NCI-H1694 treated with DMSO at 0.1 percent for 48 hours (cell line): ENCODE measurements around the gene DUSP16.
"Not testable (repeated sequence)": the region's sequence is repeated elsewhere in the genome, so short reads cannot be mapped to it uniquely, and the experiment has no call there.

Source experiments
- DNase-seq: peaks from one replicate; lab custom pipeline; 2025; lab: John Stamatoyannopoulos, UW

The DUSP16 gene

DNA sequence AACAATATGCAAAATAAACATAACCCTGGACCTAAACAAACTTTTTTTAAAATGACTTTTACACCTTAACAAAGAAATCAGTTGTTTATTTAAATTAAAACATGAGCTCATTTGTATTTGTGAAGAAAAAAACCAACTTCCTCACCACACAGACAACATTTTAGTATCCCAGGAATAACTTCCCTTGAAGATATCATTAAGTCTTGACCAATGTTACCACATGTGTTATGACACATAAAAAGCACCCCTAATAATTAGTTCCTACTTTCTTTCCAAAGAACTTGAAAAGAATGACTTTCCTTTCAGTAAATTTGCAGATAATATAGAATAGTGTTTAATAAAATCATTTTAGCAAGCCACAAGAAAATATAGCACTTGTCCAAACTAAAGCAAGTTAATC is 42.4 kb downstream of the DUSP16 start:
- no peak for DNase-seq

DNA sequence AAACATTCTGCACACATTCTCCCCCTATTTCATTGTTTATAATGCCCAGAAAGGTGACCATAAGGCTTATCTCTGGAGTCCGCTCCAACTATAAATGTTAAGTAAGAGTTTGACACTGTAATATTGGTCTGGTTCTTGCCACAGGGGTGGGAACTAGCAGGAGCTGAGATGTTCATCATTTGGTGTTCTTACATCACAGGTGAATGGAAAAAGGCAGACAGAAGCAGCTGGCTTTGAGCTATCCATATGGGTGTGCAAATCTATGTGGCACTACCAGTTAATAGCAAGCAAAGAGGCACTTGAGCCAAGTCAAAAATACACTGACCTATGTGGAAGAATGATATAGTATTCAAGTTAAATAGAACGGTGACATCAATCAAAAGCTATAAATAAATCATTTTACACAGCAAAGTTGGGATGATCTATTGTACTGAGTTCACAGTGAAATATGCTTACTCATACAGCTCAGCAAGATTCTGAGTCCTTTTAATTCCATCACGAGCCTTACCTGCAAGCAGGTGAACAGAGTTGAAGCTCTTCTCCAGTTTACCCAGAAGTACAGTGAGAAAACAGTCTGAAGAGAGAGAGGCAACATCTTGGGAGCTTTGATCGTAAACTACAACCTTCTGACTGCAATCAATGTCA is 43.2 kb downstream of the DUSP16 start:
- DNase-seq, result no peak

DNA sequence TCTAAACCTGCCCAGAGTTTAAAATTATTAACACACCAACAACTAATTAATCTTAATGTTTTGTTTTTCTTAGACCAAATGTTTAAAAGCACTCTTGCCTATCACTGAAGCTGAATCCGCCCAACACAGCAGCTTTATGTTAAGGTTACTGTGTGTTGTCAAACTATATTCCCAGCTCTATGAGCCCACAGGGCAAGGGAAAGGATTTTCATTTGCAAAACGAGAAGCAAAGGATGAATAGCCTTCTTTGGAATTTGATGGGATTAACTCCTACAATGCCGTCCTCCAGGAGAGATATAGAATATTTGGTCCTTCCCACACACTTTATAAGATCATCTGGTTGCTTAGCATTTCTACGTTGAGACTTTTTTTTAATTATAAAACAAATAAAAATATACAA is 43.7 kb downstream of the DUSP16 start:
- DNase-seq, result no peak

DNA sequence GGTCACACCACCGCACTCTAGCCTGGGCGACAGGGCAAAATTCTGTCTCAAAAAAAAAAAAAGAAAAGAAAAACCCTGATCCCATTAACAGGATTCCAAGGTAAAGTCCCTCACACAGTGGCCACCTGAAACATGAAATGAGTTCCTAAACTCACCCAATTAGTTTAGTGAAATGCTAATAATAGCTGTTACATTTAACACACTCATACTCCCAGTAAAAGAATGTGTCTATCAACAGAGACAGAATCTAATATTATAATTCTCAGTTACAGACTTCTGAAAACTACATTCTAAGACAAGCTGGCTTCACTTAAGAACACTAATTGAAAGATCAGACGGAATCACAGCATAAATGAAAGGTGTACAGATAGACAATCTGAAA is 44.2 kb downstream of the DUSP16 start:
- no peak for DNase-seq

DNA sequence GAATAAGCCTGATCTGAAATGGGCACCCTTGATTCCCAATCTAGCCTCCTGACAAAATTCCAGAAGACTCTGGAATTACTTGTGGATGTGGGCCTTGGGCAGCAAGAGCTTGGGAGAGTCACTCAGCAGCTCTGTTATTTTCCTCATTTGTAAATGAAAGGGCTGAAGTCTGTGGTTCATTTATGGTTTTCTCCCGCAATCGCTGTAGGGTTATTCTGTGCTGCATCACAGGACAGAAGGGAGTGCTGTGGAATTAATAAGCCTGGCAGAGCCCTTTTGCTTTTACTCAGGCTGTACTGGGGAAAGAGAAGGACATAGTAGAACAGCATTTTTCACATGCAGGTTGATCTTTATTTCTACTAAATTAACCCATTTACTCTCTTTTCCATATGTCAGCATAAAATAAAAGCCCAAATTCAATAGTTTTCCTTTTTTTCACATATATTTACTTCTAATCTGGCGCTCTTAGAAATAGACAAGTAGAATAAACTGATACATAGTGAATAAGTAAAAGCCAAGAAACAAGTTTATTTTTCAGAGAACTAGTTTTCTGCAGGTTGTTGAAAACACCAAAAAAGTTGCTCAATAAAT is 49.2 kb downstream of the DUSP16 start:
- no peak for DNase-seq

DNA sequence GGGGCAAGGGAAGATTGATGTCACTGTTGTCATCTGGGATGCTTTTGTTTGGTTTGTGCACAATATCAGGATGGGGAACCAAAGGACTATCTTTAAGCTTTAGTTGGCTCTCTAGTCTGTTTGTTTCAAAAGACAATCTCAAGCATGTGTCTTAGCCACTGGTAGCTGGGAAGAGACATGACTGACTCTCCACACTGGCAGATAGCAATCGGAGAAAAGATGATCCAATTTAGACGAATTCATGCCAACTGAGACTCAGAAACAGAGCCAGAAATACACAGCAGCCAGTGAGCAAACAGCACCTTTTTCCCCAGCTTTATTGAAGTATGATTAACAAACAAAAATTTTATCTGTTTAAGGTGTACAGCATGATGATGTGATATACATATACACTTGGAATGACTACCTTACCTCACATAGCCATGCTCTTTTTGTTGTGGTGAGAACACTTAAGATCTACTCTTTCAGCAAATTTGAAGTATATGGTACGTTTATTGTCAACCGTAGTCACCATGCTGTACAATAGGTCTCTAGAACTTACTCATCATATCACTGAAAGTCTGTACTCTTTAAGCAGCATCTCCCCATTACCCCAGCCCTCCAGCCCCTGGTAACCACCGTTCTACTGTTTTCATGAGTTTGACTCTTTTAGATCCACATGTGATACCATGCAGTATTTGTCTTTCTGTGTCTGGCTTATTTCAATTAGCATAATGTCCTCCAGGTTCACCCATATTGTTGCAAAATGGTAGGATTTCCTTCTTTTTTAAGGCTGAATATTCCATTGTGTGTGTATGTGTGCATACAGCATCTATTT is 50.6 kb downstream of the DUSP16 start:
- no peak for DNase-seq

DNA sequence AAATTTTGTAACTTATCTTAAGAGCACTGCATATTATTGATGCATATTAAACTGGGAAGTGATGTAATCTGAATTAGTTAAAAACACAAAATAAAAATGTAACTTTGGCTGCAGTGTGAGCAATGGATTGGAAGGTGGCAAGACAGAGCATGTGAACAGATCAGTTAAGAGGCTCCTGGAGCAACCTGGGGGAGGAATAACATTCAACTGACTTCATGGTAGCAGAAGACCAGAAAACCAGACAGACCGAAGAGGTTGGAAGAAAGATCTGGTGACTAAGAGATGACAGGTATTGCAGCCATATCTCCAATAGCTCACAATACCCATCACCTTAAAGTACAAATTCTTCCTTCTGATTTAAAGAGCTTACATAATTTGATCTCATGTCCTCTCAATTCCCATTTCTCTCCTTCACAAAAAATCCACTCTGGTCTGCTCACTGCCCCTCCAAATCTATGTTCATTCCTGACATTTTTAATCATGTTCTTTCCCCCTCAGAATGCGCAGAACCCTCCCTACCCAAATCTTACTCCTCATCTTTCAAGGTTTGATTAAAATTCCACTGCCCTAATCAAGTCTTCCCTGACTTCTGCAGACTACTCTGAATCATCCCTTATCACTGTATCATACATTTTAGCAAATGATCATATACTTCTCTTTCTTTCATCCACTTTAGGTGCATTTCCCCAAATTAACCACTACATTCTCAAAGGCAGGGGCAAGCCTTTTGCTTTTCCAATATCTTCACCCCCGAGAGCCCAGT is 51.5 kb downstream of the DUSP16 start:
- DNase-seq, result no peak

DNA sequence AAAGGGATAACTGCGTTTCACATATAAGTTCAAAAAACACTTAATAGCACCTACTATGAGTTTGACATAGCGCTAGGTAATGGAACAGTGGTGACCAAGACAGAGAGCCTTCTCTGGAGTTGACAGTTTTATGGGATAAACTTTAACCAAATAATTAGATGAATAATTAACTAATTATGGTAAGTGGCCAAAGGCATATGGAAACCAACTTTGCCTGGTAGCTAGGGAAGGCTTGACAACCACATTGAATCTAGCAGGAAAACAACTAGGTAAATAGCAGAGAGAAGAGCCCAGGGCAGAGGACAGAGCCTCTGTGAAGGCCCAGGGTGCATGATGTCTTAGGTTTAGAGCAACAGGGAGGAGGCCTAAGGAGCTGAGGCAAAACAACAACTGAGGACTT is 52.1 kb downstream of the DUSP16 start:
- no peak for DNase-seq

DNA sequence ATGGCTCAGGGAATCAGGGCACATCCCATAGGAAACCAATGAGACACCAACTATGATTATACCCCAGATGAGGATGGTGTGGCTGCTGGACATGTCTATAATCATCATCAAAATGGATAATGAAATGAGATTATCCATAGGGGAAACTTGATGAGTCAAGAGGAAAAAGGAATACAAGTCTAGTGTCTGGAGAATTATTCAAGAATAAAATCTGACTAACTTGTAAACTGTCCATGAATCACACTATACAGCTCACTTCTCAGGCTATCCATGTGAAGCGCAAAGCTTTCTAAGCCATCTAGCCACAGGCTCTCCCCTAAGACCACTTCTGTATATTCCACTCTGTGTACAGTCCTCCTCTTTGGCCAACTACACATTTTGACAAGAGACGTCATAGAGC is 52.5 kb downstream of the DUSP16 start:
- no peak for DNase-seq

DNA sequence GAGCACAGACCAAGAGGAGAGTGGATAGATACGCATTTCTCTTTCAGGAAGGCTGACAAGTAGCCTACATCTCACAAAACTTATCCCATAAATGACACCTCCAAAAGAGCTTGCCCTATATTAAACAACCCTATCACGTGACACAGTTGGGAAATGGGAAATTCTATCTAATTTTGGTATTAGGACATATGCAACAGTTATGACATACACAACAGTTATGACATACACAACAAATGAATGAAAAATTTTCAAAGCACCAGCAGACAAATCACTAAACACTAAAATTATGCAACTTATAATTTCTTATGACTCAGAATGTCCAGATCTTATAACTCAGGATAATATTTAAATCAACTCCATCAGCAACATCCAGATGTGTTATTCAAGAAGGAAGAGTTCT is 54.1 kb downstream of the DUSP16 start:
- DNase-seq, result no peak

DNA sequence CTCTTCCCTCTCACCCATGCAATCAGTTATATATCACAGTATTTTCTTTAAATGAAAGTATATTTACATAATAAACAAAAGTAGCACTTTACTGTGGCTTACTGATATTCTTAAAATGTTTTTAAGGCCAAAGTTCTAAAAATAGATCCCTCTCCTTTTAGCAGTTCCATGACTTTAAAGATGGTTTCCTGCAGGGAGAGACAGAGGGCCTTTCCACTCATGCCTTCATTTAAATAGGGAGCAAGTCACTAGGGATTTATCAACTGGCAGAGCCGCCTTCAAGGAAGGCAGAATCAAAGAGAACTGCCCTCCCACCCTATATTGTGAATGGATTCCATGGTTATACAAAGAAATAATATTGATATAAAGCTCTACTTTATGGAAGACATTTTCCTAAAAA is 55.5 kb downstream of the DUSP16 start:
- DNase-seq, result no peak

DNA sequence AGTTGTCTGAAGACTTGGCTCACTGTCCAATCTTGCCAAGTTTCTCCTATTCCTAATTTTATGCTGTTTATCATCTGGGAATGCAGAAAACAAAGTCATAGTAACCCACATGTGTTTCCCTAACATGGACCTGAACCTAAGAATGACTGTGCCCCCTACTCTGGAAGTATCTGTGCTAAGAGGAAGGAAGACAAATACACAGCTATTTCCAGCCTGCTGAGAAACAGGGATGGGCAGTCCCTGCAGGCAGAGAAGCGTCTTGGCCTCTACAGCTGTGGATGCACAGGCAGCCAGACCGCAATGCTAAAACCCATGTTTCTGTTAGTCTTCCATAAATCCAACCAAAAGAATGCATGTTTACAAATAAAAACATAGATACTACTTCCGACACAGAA is 56.2 kb downstream of the DUSP16 start:
- DNase-seq, result no peak

DNA sequence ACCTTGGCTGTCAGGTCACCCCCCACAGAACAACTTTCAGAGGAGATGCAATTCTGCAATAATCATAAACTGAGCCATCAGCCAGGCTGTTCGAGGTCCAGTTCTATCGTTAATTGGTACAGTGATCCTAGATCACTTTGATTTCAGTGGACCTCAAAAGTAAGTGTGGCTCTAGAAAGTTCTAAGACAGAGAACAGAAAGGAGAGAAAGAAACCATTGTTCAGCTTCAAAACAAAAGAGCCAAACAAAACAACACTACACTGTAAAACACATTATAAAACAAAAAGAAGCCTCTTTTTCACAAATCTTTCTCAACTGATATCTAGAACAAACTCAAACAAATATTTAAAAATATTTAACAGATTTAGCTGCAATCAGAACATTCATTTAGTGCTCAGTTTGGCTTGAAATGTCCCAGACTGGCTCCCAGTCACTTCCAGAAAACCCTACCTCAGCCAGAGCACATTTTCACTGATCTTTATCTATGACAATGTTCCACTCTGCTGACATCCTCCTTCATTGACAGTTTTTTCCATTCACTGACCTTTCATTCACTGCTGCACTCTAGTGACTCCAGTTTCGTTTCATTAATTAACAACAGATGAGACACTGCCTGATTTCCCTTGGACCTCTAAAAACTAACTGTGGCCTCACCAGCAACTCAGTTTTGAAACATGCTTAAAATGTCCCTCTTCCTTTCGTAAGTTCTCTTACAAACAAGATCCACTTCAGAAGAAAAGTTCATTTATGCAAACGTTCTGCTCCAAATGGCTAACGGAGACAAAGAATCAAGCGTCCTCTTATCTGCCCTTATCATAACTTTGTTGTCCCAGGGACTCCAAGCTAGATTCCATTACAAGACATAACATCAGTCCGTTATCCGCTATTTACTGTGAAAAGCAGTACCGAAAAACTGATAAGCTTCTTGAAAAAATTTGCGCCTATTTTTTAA is 56.8 kb downstream of the DUSP16 start:
- no peak for DNase-seq

DNA sequence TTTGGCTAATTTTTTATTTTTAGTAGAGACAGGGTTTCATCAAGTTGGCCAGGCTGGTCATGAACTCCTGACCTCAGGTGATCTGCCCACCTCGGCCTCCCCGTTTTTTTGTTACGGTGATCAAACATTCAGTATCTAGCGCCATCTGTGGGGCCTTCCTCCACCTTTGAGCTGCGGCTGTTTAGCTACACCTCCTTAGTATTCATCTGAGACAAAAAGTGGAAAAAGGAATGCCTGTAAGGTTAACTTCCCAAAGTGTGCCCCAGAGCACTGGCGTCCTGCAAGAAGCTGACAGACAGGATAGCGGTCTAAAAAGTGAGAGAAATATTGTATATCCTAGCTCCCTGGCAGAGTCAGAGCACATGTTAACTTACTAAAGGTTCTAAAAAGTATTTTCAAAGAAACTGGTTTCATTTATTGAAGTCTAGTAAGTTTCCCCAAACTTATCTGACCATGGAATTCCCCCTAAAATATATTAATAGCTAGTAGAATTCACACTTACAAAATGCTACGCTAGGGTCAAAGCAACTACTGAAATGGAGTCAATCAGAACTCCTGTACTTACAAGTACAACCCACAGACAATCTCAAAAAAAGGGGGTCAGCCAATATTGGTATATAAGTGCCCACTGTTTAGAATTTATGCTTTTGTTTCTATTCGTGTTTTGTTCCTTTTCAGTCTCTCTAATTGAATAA is 59.1 kb downstream of the DUSP16 start:
- no peak for DNase-seq

DNA sequence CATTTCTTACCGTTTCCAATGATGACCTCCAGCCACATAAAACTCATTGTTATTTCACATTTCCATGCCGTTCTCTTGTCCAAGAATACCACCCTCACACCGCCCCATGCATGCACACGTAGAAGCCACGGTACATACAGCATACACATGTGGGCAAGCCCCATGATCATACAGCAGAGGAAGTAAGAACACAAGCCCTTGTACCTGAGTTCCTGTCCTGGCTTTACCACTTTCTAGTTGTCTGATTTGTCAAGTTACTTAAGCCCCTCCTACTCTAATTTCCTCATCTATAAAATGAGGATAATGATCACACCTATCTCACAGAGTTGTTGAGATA is 59.9 kb downstream of the DUSP16 start:
- no peak for DNase-seq

DNA sequence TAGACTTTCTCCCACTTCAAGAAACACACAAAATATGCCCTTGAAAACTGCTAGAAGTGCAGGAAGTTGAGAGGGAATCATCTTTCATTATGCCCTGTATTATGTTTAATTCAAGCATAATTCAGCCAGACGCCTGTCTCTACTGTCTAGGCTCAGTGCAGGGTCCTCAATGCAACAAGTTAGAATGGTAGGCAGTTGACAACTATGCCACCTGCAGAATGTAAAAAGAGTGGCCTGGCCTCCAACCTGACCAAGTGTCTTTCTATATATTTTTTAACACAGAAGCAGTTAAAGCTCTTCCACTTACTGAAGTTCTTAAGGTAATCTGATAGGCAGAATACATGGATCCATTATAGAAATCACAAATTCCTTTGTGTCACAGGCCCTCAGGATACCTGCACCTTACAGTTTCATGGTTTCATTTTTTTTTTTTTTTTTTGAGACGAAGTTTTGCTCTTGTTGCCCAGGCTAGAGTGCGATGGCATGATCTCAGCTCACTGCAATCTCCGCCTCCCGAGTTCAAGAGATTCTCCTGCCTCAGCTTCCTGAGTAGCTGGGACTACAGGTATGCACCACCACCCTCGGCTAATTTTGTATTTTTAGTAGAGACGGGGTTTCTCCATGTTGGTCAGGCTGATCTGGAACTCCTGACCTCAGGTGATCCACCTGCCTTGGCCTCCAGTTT is 60.4 kb downstream of the DUSP16 start:
- DNase-seq, result not testable (repeated sequence)

DNA sequence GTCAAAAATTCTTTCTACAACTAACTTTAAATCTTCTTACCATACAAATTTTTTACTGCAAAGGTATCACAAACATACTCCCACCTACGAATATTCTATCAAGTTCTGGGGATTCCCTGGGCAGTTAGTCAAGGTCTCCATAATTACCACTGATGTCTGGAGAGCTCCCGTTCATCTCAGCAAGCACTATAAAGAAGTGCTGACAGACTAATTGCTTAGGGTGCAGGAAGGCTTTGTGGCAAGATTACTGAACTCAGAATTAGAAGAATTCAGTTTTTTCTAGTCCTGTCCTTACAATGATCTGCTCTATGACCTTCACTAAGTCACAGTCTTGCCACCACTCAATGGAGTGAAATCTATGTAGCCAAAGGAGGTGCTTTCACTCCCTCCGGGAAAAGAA is 61.5 kb downstream of the DUSP16 start:
- no peak for DNase-seq

DNA sequence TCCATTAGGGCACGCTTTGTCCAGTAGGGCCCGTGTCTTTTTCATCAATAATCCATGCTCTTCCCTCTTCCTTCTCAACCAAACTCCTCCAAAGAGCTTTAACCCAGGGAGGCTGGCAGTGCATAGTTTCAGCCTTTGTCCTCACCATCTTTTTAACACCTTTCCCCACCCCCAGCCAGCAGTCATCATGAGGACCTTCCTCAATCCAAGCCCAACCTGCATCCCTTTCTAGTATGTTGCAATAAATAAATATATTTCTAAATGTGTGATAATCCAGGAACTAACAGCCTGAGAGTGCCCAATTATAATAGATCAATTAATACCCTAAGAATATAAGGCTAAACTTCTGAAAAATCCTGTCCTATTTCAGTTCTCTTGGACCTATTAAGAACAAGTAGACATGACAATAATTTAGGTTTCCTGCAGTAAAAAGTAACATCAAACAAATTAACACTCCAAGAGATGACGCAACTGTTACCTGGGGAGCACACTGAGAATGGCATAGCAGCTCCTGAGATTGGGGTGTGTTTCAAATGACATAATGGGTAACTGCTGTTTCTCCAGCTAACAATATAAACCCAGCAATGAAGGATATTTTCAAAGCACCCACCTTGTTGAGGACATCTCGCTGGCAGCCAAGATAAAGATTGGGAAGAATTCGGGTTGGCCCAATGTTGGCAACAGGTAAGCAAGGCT is 62.6 kb downstream of the DUSP16 start:
- no peak for DNase-seq

DNA sequence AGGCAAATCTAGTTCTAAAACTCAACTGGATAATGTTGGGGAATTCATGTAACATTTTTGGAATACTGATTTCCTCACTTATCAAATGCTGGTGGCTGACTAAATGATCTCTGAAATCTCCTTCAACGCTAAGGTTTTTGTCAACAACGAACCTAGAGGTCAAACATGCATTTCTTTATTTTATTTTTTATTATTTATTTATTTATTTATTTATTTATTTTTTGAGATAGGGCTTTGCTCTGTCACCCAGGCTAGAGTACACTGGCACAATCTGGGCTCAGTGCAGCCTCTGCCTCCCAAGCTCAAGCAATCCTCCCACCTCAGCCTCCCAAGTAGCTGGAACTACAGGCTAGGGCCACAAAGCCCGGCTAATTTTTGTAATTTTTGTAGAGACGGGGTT is 64.5 kb downstream of the DUSP16 start:
- no peak for DNase-seq

DNA sequence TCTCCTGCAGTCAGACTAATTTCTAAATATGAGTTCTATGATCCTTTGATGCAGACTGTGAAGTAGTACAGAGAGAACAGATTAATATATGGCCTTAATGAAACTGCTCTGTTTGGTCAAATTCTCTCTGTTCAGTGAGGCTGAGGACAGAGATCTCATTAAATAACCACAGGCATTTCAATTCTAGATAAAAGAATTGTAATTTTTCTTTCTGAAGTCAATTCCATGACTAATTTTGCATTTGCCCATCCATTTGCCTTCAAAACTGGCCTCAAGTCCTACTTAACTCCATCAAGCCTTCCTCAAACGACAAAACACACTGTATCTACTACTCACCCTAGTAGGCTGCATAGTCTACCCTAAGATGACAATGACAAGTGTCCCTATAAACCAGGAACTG is 67.1 kb downstream of the DUSP16 start:
- no peak for DNase-seq
